Fibroblast of mammary gland (primary cell): ENCODE data around the gene RNF157.

Experiments
- DNase-seq: peaks from one replicate; pipeline ENCODE4 v3.0.0-alpha.2; 2010; ENCODE audit warnings: low read depth
- H3K4me3 ChIP-seq: 2 replicates; pipeline ENCODE4 v1.5.1; 2011; ENCODE audit warnings: low read depth, mild to moderate bottlenecking, low read length, moderate library complexity; ENCODE audit not compliant: control insufficient read depth
- TF ChIP-seq, protein P1 (sequence below): conservative IDR thresholded peaks from 2 replicates; pipeline ENCODE4 v1.5.1; 2011; ENCODE audit warnings: low read depth, low read length, inconsistent platforms; ENCODE audit not compliant: control insufficient read depth, insufficient read depth

Gene RNF157

DNA sequence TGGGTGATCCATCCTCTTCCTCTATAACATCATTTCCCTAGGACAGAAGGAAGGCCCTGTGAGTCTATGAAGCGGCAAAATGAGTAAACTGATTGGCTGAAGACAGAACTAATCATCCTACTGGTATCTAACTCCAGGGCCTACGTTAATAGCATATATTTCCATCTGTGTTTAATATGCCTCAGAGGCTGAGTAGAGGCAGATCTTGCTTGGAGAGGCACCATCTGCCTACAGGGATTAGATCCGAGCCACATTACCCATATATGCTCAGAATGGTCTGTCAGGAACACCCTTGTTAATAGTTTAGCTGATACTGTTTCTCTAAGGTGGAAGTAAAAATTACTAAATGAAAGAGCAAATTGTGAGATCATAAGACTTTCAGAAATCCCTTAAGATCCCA is 86.0 kb downstream of the RNF157 start:
- TF ChIP-seq, protein P1, sequence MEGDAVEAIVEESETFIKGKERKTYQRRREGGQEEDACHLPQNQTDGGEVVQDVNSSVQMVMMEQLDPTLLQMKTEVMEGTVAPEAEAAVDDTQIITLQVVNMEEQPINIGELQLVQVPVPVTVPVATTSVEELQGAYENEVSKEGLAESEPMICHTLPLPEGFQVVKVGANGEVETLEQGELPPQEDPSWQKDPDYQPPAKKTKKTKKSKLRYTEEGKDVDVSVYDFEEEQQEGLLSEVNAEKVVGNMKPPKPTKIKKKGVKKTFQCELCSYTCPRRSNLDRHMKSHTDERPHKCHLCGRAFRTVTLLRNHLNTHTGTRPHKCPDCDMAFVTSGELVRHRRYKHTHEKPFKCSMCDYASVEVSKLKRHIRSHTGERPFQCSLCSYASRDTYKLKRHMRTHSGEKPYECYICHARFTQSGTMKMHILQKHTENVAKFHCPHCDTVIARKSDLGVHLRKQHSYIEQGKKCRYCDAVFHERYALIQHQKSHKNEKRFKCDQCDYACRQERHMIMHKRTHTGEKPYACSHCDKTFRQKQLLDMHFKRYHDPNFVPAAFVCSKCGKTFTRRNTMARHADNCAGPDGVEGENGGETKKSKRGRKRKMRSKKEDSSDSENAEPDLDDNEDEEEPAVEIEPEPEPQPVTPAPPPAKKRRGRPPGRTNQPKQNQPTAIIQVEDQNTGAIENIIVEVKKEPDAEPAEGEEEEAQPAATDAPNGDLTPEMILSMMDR = no peak
- H3K4me3 ChIP-seq = no peak overlapping the region
- DNase-seq = no peak

DNA sequence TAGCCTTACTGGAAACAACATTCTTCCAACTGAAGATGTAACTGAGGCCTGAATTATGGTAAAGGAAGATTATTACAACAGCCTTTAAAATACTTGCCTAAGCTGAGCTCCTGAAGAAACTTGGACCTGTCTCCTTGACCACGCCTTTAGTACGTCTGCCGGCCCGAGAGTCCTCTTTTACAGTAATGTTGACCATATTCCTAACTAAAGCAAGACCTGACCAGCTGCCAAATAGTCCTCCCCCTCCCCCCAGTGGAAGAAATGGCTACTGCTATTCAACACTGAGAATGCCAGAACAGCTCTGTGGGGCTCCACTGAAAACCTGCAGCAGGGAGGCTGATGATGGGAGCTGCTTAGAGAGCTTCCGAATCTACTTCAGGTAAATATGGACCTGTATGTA is 86.7 kb downstream of the RNF157 start:
- H3K4me3 ChIP-seq = no peak overlapping the region
- peak; percentile 18 for DNase-seq
- TF ChIP-seq, protein P1 = peak; percentile 20

DNA sequence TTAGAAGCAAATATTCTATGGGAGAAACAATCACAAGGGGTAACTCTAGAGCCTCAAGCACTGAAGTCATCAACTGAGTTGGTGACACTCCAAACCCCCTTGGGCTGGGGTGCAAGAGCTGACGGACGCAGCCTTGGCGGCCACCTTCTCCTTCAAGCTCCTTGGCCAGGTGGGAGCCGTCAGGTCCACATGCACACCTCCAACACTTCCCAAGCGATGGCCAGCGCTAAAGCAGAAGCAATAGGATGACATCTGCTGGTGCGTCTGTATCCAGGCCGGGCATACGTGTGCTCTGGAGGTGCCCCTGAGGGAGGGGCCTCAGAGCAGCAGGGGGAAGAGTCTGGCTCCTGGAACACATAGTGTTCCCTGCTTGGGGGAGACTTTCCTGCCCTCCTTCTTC is 87.1 kb downstream of the RNF157 start:
- TF ChIP-seq, protein P1 = no peak
- no peak for DNase-seq
- no peak overlapping the region for H3K4me3 ChIP-seq

DNA sequence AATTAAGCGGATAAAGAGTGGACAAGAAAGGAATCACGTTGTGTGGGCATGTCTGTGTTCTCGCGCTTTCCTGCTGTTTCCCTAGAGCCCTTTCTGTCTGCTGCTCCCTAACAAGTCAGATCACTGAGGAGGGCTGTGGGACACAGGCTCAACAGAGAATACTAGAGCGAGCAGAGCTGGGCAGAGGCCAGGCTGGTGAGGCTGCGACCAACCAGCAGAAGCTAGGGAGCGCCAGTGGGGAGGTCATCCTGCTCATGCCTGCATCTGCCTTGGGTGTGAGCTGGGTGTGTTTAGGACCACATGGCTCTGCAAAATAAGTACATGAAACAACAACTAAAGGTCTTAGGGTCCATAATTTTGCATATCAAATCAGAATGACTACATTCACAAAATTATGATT is 87.7 kb downstream of the RNF157 start:
- TF ChIP-seq, protein P1 = no peak
- no peak for DNase-seq
- H3K4me3 ChIP-seq = no peak overlapping the region

DNA sequence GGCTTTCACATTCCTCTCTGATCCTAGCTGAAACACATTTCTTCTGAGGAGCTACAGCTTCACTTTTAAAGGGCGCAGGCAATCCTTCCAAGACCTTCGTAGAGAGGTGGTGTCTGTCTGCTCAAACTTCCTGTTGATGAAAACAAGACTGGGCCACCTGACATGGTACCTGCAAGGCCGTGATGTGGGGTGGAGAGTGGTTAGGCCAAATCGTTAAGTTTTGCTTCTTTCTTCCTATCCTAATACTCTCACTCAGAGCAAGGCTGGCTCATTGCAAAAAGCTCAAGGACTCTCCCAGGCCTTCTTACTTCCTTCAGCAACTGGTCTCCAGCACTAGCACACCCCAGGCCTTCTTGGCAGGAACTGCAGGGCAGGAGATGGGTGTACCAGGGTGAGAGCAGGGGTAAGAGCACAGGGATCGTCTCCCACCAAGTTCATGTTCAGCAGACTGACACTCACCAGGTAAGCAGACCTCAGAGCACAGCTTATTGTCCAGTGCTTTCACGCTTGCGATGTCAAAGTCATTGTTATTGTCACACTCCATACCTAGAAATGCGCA is 88.3 kb downstream of the RNF157 start:
- H3K4me3 ChIP-seq = no peak overlapping the region
- no peak for DNase-seq
- TF ChIP-seq, protein P1 = no peak

DNA sequence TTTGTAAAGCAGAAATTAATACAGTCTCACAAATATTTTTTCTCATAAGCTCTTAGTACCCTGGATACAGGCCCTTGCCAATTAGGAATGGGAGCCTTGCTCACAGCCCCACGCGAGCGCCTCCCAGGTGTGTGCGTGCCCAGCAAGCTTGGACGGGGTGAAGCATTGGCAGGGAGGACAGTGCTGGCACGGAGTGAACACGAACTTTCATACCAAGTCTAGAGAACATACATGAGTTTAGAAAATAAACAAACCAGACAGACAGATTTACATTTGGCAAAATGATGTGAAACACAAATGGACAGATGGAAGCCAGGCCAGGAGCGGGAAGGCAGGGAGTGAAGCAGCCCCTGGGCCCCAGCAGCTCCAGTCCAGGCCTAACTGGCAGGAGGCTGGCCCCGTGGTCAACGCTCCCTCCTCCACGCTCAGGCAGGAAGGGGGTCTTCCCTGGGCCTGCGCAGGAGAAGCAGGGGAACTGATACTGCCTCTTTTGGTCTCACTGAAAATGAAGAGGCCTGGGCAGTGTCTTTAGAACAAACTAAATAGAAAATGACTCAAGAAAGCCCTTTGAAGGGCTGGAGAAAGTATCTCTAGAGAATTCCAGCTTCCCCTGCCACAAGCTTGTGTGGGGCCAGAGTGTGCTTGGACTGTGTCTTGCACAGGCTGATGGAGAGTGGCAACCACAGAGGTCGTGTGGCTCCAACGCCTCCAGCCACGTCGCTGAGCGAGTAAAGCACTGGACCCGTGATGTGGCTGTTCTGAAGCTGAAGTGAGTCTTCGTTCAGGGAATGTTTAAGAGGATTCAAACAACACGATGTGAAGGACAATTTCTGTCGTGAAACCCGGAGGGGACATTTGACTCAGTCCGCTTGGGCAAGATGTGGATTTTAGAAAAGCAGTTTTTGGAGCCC is 89.3 kb downstream of the RNF157 start:
- H3K4me3 ChIP-seq = no peak overlapping the region
- TF ChIP-seq, protein P1 = no peak

More for the DNA sequence above, 89.3 kb downstream of the RNF157 start:
- no peak for DNase-seq
